H1 (cell line): Measurements from ENCODE around the gene TBX2. TPM values are rescaled to one million over a fixed set of nuclear protein-coding genes. Genes with fewer than 3 reads are reported as not detected.
A peak's percentile ranks its signal among the peaks of the same experiment; 100 is the strongest.

Source experiments
- CTCF ChIA-PET: fragments of 300-600 bp; sonication (Branson Sonifier 250); formaldehyde crosslinking; loops from one replicate; lab custom pipeline; 2021; ENCODE audit not compliant: partially characterized antibody; lab: Charles Lee
- POLR2A ChIA-PET: fragments of 300-600 bp; sonication (Branson Sonifier 250); formaldehyde crosslinking; loops from one replicate; lab custom pipeline; 2021; ENCODE audit warnings: inconsistent platforms; ENCODE audit not compliant: partially characterized antibody; lab: Charles Lee
- DNase-seq, 2 experiments: peaks; one replicate each; pipeline versions ENCODE4 v3.0.0 to v3.0.0-alpha.2; 2010 to 2022; ENCODE audit warnings: low spot score in 2 of 2, low read depth in 1 of 2, mixed read lengths in 1 of 2
- FAIRE-seq: peaks from 2 replicates; lab custom pipeline; 2011; peaks lifted over from hg19 to GRCh38; lab: Jason Lieb, UNC
- H2AFZ ChIP-seq: 2 replicates; pipeline ENCODE4 v1.8.1; 2012; ENCODE audit warnings: low read length, inconsistent platforms
- H2AK5ac ChIP-seq: 2 replicates; pipeline ENCODE4 v1.6.1; 2013; ENCODE audit warnings: low read depth, low read length
- H2BK120ac ChIP-seq: replicated peaks from 2 replicates; pipeline ENCODE3; 2013; ENCODE audit warnings: low read depth, low read length, inconsistent platforms
- H2BK12ac ChIP-seq: 2 replicates; pipeline ENCODE4 v1.6.1; 2013; ENCODE audit warnings: low read depth, low read length
- H2BK15ac ChIP-seq: 2 replicates; pipeline ENCODE4 v1.6.1; 2013; ENCODE audit warnings: low read length
- H2BK20ac ChIP-seq: 2 replicates; pipeline ENCODE4 v1.6.1; 2013; ENCODE audit warnings: low read length
- H2BK5ac ChIP-seq: 2 replicates; pipeline ENCODE4 v1.6.1; 2013; ENCODE audit warnings: low read depth, low read length
- H3K14ac ChIP-seq: 2 replicates; pipeline ENCODE4 v1.6.1; 2013; ENCODE audit warnings: inconsistent platforms; ENCODE audit not compliant: insufficient read length
- H3K18ac ChIP-seq: 2 replicates; pipeline ENCODE4 v1.6.1; 2013; ENCODE audit warnings: low read length; ENCODE audit errors: extremely low read depth
- H3K23ac ChIP-seq: 2 replicates; pipeline ENCODE4 v1.6.1; 2013; ENCODE audit warnings: inconsistent platforms; ENCODE audit not compliant: insufficient read length
- H3K23me2 ChIP-seq: 2 replicates; pipeline ENCODE4 v1.6.1; 2013; ENCODE audit warnings: low read depth, low read length
- H3K27ac ChIP-seq: 2 replicates; pipeline ENCODE4 v1.6.1; 2011; ENCODE audit warnings: low read depth, low read length, inconsistent platforms
- H3K27me3 ChIP-seq, 4 experiments: replicated peaks in 1 of 4; 1 replicate in 1 of 4; 2 replicates in 3 of 4; pipeline versions ENCODE4 v1.6.1 to v1.8.1; 2011 to 2013; ENCODE audit warnings: low read length in 3 of 4, mild to moderate bottlenecking in 3 of 4, inconsistent platforms in 2 of 4, mixed read lengths in 2 of 4, moderate library complexity in 1 of 4; ENCODE audit not compliant: control insufficient read depth in 3 of 4, insufficient read depth in 3 of 4; ENCODE audit errors: extremely low read depth in 1 of 4
- H3K36me3 ChIP-seq, 4 experiments: 2 replicates each; pipeline versions ENCODE4 v1.6.1 to v1.8.1; 2011 to 2013; ENCODE audit warnings: mild to moderate bottlenecking in 4 of 4, low read length in 3 of 4, moderate library complexity in 2 of 4, control low read depth in 1 of 4, inconsistent platforms in 1 of 4; ENCODE audit not compliant: insufficient read depth in 4 of 4, control insufficient read depth in 2 of 4
- H3K4ac ChIP-seq: replicated peaks from 2 replicates; pipeline ENCODE3; 2013; ENCODE audit warnings: low read length, low read depth, mixed read lengths, inconsistent platforms; ENCODE audit not compliant: insufficient read length
- H3K4me1 ChIP-seq, 4 experiments: replicated peaks in 1 of 4; 1 replicate in 1 of 4; 2 replicates in 3 of 4; pipeline versions ENCODE4 v1.6.1 to v1.8.1; 2011 to 2013; ENCODE audit warnings: low read length in 3 of 4, inconsistent platforms in 2 of 4, mixed read lengths in 1 of 4; ENCODE audit not compliant: insufficient read depth in 4 of 4, control insufficient read depth in 3 of 4
- H3K4me2 ChIP-seq, 2 experiments: 2 replicates each; pipeline versions ENCODE4 v1.6.1 to v1.8.1; 2011 to 2013; ENCODE audit warnings: low read depth in 2 of 2, low read length in 2 of 2, control low read depth in 1 of 2, inconsistent platforms in 1 of 2, mild to moderate bottlenecking in 1 of 2; ENCODE audit not compliant: insufficient read depth in 1 of 2
- H3K4me3 ChIP-seq, 4 experiments: fragments of 200-600, 300-600 bp in 1 of 4; sonication (generic), shearing (Covaris generic), sonication (Bioruptor Twin) in 1 of 4; 2 replicates each; pipeline versions ENCODE4 v1.5.1 to v1.8.1; 2011 to 2016; ENCODE audit warnings: low read length in 4 of 4, low read depth in 3 of 4, control low read depth in 2 of 4, inconsistent platforms in 2 of 4, mild to moderate bottlenecking in 2 of 4, mixed read lengths in 1 of 4, moderate library complexity in 1 of 4; ENCODE audit not compliant: insufficient read depth in 2 of 4; ENCODE audit errors: extremely low read depth in 1 of 4
- H3K56ac ChIP-seq: replicated peaks from 2 replicates; pipeline ENCODE3; 2013; ENCODE audit warnings: low read depth, mild to moderate bottlenecking, mixed read lengths, low read length, inconsistent platforms; ENCODE audit not compliant: insufficient read length
- H3K79me1 ChIP-seq: 2 replicates; pipeline ENCODE4 v1.6.1; 2013; ENCODE audit warnings: low read depth, low read length, control low read depth
- H3K79me2 ChIP-seq, 2 experiments: 2 replicates each; pipeline versions ENCODE4 v1.6.1 to v1.8.1; 2012 to 2013; ENCODE audit warnings: low read length in 2 of 2, mild to moderate bottlenecking in 2 of 2, inconsistent platforms in 1 of 2; ENCODE audit not compliant: insufficient read depth in 2 of 2, control insufficient read depth in 1 of 2
- H3K9ac ChIP-seq, 4 experiments: replicated peaks in 1 of 4; 1 replicate in 1 of 4; 2 replicates in 3 of 4; pipeline versions ENCODE4 v1.6.1 to v1.8.1; 2011 to 2013; ENCODE audit warnings: low read depth in 3 of 4, low read length in 3 of 4, control low read depth in 2 of 4, mild to moderate bottlenecking in 2 of 4, moderate library complexity in 2 of 4, inconsistent platforms in 1 of 4; ENCODE audit errors: extremely low read depth in 1 of 4
- H3K9me3 ChIP-seq, 2 experiments: 2 replicates each; pipeline versions ENCODE4 v1.6.1 to v1.8.1; 2012 to 2013; ENCODE audit warnings: mild to moderate bottlenecking in 2 of 2, moderate library complexity in 2 of 2, control low read depth in 1 of 2, inconsistent platforms in 1 of 2, low read depth in 1 of 2, low read length in 1 of 2, mixed read lengths in 1 of 2; ENCODE audit not compliant: insufficient read depth in 2 of 2
- H4K20me1 ChIP-seq, 2 experiments: replicated peaks in 1 of 2; 2 replicates each; pipeline versions ENCODE3 to v1.8.1; 2011 to 2013; ENCODE audit warnings: inconsistent platforms in 2 of 2, low read length in 2 of 2, mild to moderate bottlenecking in 1 of 2; ENCODE audit not compliant: insufficient read depth in 2 of 2, control insufficient read depth in 1 of 2
- H4K5ac ChIP-seq: 2 replicates; pipeline ENCODE4 v1.6.1; 2013; ENCODE audit warnings: low read length, low read depth, mixed read lengths, inconsistent platforms; ENCODE audit not compliant: insufficient read length
- H4K8ac ChIP-seq: 2 replicates; pipeline ENCODE4 v1.8.0; 2013; ENCODE audit warnings: mild to moderate bottlenecking, moderate library complexity, low read length, inconsistent platforms; ENCODE audit not compliant: insufficient read depth; ENCODE audit errors: extremely low read depth
- H4K91ac ChIP-seq: replicated peaks from 2 replicates; pipeline ENCODE3; 2013; ENCODE audit warnings: low read length, mixed read lengths, inconsistent platforms; ENCODE audit not compliant: insufficient read length
- CTBP2 ChIP-seq: IDR thresholded peaks from 2 replicates; pipeline ENCODE4 v1.7.0; 2011; ENCODE audit warnings: borderline replicate concordance, mild to moderate bottlenecking, moderate library complexity, mixed read lengths, low read length; ENCODE audit not compliant: insufficient read depth, insufficient read length
- EGR1 ChIP-seq: IDR thresholded peaks from 2 replicates; pipeline ENCODE4 v1.6.1; 2011; ENCODE audit warnings: low read depth, low read length, borderline replicate concordance
- HDAC2 ChIP-seq, 2 experiments: fragments of 300-600 bp in 1 of 2; sonication (generic) in 1 of 2; IDR thresholded peaks; 2 replicates each; pipeline ENCODE4 v1.6.1; 2011 to 2012; ENCODE audit warnings: low read depth in 2 of 2, low read length in 2 of 2, mild to moderate bottlenecking in 2 of 2, moderate library complexity in 2 of 2, borderline replicate concordance in 1 of 2, inconsistent platforms in 1 of 2
- KDM4A ChIP-seq: IDR thresholded peaks from one replicate; pipeline ENCODE4 v1.7.1; 2012; ENCODE audit warnings: low read depth, mild to moderate bottlenecking, moderate library complexity, low read length, inconsistent platforms; ENCODE audit not compliant: severe bottlenecking
- RAD21 ChIP-seq, 2 experiments: IDR thresholded peaks in 1 of 2; conservative IDR thresholded peaks in 1 of 2; 2 replicates each; pipeline ENCODE4 v1.6.1; 2011; ENCODE audit warnings: low read depth in 2 of 2, low read length in 2 of 2, improper control_type of control experiment in 1 of 2, inconsistent platforms in 1 of 2, mild to moderate bottlenecking in 1 of 2, moderate library complexity in 1 of 2
- RNF2 ChIP-seq: fragments of 200-900, 300-1000 bp; sonication (generic); IDR thresholded peaks from 2 replicates; pipeline ENCODE4 v1.7.1; 2016; ENCODE audit warnings: borderline replicate concordance, low read depth, mild to moderate bottlenecking, antibody characterized with exemption, low read length; ENCODE audit not compliant: poor library complexity, severe bottlenecking; ENCODE audit errors: missing control alignments
- SP1 ChIP-seq: IDR thresholded peaks from 2 replicates; pipeline ENCODE4 v1.6.1; 2011; ENCODE audit warnings: low read depth, low read length
- SP4 ChIP-seq: IDR thresholded peaks from 2 replicates; pipeline ENCODE4 v1.6.1; 2012; ENCODE audit warnings: low read length, inconsistent platforms
- TEAD4 ChIP-seq: IDR thresholded peaks from 2 replicates; pipeline ENCODE4 v1.6.1; 2012; ENCODE audit warnings: low read depth, low read length, inconsistent platforms, mixed read lengths
- WGBS, 2 experiments: shearing (Covaris generic) in 1 of 2; methylation state at CpG; one replicate each; pipeline versions ENCODE4 v1.1.6 to v1.1.7; 2013 to 2015; ENCODE audit warnings: low lambda C conversion rate in 2 of 2, mixed read lengths in 2 of 2, inconsistent platforms in 1 of 2, low coverage in 1 of 2, missing lambda C conversion rate in 1 of 2; ENCODE audit not compliant: insufficient replicate concordance in 2 of 2, insufficient coverage in 1 of 2, insufficient read length in 1 of 2; ENCODE audit errors: extremely low coverage in 1 of 2, missing lambda C conversion rate in 1 of 2; 5-methylcytosine and 5-hydroxymethylcytosine counted together
- polyA plus RNA-seq, 7 experiments: library from polyadenylated mRNA; depleted of rRNA in 3 of 7; stranded (reverse) in 5 of 7; unstranded in 2 of 7; fragments of >200 nt in 5 of 7; fragments of 200-250 nt in 2 of 7; gene quantifications; 1 replicate in 5 of 7; 2 replicates in 1 of 7; 4 replicates in 1 of 7; pipeline versions ENCODE4 v1.2.1 to v1.2.3, GENCODE V29; 2011 to 2013; ENCODE audit warnings: missing spikeins in 2 of 7, mixed read lengths in 2 of 7
- total RNA-seq: library from RNA; stranded (reverse); fragmentation: NEBNext Ultra II Directional; extraction: Animal tissue kit (Norgen Biotek cat#: 25700); gene quantifications from 2 replicates; pipeline ENCODE4 v1.2.1, GENCODE V29; 2021

The TBX2 gene
- total and polyA plus RNA-seq, 2 of the 8 experiments (the other 6 are each of a cell fraction or from before 2014, with no cell fraction given), result not detected

- Histone ChIP-seq H2BK15ac (peak overlapping the region; percentile 81; the same call in 1 of the 2 replicates), H3K56ac (no peak overlapping the region), H4K5ac (no peak overlapping the region), H2BK5ac (0 out of 2 replicates have a peak overlapping the region, but pooled peaks have one; percentile 35), H3K14ac (no peak overlapping the region), H3K4me1 (peaks cover 0 to 11% (median 3%) of the 10 kb centered on the region in 4 experiments; a peak in 4 of 7 replicates), H3K4ac (no peak overlapping the region), H3K23ac (no peak overlapping the region), H4K20me1 (no peaks in the 10 kb centered on the region), H3K4me2 (peak overlapping the region; percentile 52 to 86), H3K18ac (peak overlapping the region; percentile 32; the same call in 1 of the 2 replicates), H3K4me3 (peak overlapping the region; percentile 24 to 56 (median 29); a peak in 6 of 8 replicates), H2BK12ac (peak overlapping the region; percentile 60; the same call in 1 of the 2 replicates), H3K79me2 (no peaks in the 10 kb centered on the region), H3K9ac (no peak overlapping the region), H3K36me3 (no peaks in the 10 kb centered on the region), H2AK5ac (0 out of 2 replicates have a peak overlapping the region, but pooled peaks have one; percentile 19), H3K27me3 (peaks cover 0 to 52% (median 45%) of the 10 kb centered on the region in 4 experiments; a peak in 6 of 7 replicates), H4K91ac (no peak overlapping the region), H2BK120ac (no peak overlapping the region), H3K79me1 (no peaks in the 10 kb centered on the region), H2BK20ac (no peak overlapping the region), H3K23me2 (peaks cover 14% of the 10 kb centered on the region), H3K27ac (no peak overlapping the region), H2AFZ (no peak overlapping the region; the same call in 1 of the 2 replicates), H3K9me3 (no peaks in the 10 kb centered on the region), H4K8ac (no peak overlapping the region)
- 20% methylated on average over 29 of the region's 43 CpGs; no CpG with 5 or more reads in 1 of the 2 experiments for WGBS, 2 experiments
- ChIA-PET POLR2A (no interaction called here), CTCF (interaction anchor here (0.6 to 8.8 kb wide), 22 partner anchors 10 to 492 kb away, joined by 3 to 108 read pairs (median 4); partner anchors contain the start of gene TBX4)
- FAIRE-seq (no peak), DNase-seq (peak; percentile 85 to 95)
- TF ChIP-seq EGR1 (no peak), SP4 (no peak), CTBP2 (peak; percentile 59), SP1 (no peak), HDAC2 (IDR thresholded peaks at IDR 0.05; ENCODE audit: borderline replicate concordance in 1 of 2, low read depth in 2 of 2, low read length in 2 of 2) (0 out of 4 replicates have a peak, but pooled peaks of 1 of the 2 experiments have one; percentile 28), TEAD4 (no peak), RNF2 (peak; percentile 11), KDM4A (peak; percentile 67), RAD21 (IDR thresholded peaks at IDR 0.05 in 1 of 2, conservative IDR thresholded peaks at IDR 0.05 in 1 of 2; ENCODE audit: low read depth in 2 of 2, low read length in 2 of 2) (peak; percentile 90 to 91)
Observed at GRCh38 chr17:61416540-61417363, 17.1 kb downstream of the TBX2 start.
